NAMALWA (cell line): Measurements from ENCODE around the gene ANKRD13B.

Source experiments
- DNase-seq: peaks from one replicate; pipeline ENCODE4 v3.0.0-alpha.2; 2015; ENCODE audit warnings: low spot score

Gene ANKRD13B

DNA sequence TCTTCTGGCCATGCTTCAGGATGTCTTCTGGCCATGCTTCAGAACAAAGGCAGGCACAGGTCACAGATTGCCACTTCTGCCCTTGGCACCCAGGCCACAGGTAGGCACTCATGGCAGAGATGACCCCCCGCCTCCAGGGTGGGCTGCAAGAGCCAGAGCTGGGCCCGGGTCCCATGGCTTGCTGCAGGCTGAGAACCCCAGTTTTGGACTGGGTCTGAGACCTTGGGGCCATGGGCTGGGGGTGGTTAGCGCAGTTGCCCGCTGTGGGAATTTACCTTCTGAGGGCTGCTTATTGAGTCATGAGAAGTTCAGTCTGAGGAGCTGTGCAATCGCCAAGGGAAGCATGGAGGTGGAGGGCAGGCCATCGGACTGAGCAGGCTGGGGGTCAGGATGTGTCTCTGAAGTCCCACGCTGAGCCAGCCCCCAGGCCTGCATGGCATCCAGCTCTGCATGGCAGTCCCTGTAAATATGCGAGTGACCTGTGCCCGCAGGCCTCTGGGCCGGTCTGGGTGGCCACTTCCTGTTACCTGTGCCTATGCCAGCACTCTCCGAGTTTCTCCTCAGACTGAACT, 1.7 kb downstream of the ANKRD13B start:
- DNase-seq: no peak

DNA sequence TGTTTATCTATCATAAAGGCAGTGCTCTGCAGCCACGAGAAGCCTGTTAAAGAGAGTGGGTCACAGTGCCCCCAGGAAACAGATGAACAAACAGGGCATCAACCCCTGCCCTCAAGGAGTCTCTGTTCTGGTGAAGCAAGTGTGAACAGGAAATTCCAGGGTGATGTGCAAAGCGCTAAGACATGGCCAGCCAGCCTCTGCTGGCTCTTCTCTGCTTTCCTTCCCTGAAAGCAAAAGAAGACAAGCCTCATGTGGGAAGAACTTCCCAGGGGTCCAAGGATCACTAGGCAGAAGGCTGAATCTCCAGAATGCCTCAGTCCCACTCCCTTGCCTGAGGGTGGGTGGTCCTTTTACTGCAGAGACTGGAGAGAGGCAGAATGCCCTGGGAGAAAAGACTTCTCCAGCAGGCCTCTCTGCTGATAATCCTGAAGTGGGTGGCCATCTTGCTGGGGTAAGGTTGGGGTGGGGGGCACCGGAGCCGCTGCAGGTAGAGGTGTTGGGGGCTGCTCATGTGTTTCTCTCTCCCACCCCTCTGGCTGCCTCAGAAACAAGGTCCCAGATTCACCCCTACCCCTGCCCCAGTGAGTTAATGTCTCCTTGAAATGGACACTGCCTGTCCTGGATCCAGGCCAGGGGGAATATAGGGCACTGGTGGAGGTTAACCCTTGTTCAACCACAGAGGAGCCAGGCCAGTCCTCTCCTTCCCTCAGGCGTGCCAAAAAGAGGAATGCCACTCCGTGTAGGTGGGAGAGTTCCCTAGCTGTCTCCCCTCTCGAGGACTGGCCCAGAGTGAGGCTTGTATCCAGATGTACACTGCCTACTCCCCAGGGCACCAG, 2.4 kb downstream of the ANKRD13B start:
- DNase-seq: no peak

DNA sequence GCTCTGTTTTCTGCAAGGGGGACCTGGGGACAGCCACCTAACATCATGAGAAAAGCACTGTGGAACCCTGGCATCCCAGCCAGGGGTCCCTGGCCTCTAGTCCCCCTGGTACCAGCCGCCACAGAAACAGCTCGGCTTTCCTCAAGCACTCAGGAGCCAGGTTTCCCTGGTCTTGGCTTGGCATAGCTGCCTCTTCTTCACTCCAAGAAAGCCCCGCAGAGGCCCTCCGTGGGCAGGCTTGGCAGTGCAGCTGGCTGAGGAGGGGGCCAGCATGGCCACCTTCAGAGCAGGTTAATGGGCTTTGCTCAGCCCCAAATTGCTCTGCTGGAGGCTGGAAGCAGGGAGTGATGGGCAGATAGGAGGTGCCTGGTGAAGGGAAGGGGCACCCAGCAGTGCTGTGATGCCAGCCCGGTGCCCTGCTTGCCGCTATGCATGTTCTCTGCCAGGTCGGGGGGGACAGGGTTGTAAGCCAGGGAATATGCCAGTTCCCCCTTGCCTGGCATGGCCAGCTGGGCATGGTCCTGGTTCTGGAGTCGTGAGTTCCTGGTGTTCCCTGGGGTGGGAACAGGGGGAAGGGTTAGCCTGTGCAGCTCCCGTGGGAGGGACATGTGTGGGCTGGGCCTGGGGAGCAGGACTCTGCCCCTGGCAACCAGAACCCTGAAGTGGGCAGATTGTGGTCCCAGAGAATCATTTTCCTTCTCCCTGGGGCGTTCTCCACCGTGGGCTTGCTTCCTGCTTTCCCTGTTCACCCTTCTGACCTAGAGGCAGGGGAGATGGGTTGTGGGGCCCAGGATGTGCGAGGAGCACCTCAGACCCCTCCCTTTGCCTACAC, 3.2 kb downstream of the ANKRD13B start:
- no peak for DNase-seq

DNA sequence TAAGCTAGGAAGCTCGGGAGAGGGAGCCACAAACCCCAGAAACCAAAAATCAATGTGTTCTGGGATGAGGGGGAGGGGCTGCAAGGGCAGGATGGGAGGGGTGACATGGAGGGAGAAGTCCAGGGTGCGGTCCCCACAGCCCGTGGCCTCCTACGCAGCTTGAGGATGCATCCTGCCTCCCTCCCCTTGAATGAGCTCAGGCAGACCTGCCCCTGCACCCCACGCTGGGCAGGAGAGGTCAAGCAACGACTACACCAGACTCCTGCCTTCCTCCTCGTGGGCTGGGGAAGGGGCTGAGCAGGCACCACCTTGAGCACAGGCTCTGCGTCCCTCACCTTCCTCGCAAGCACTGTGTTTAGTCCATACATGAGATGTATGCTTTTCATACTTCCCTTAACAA, 3.9 kb downstream of the ANKRD13B start:
- DNase-seq: no peak

DNA sequence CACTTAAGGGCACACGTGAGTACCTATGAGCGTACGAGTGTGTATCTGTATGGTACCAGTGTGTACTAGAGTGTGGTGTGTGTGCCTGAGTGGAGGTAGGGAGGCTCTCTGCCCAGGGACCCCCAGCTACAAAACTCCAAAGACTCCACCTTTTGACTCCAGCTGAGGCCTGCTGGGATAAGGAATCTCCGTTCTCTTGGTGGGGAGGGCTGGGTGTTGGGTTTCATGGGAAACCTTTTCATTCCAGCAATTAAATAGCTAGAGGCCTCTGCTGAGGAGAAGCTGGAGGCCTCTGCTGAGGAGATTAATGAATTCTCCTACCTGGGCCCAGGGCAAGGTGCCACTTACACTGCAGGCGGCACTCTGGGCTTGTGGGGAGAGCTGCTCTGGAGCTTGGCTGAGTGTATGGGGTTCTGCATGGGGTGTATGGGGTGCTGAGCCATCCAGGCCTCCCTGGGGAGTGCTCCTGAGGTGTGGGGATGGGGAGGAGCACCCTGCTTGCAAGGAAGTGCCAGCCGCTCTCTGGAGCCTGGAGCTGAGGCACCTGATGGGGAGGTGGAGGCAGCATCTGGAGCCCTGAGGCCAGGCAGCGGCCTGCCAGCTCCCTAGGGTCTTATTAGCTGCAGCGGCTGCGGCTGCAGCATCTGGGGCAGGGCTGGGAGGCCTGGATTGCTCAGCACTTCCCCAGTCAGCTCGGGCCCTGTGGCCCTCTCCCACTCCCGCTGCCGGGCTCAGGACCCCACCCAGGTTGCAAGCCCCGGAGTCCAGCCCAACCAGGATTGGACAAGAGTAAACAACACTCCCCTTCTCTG, 4.6 kb downstream of the ANKRD13B start:
- no peak for DNase-seq

DNA sequence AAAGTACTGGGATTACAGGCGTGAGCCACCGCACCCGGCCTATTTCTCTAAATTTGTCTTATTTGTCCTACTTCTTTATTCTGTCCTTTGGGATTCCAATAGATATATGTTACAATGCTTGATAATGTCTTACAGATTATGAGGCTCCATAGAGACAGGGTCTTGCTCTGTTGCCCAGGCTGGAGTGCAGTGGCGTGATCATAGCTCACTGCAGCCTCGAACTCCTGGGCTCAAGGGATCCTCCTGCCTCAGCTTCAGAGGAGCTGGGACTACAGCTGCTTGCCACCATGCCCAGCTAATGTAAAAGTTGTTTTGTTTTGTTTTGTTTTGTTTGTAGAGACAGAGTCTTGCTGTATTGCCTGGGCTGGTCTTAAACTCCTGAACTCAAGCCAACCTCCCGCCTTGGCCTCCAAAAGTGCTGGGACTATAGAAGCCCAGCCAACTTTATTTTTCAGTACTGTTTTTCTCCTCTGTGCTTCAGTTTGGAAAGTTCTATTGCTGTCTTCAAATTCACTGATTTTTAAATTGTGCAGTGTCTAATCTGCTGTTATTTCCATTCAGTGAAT, 10.3 kb downstream of the ANKRD13B start:
- DNase-seq: no peak

DNA sequence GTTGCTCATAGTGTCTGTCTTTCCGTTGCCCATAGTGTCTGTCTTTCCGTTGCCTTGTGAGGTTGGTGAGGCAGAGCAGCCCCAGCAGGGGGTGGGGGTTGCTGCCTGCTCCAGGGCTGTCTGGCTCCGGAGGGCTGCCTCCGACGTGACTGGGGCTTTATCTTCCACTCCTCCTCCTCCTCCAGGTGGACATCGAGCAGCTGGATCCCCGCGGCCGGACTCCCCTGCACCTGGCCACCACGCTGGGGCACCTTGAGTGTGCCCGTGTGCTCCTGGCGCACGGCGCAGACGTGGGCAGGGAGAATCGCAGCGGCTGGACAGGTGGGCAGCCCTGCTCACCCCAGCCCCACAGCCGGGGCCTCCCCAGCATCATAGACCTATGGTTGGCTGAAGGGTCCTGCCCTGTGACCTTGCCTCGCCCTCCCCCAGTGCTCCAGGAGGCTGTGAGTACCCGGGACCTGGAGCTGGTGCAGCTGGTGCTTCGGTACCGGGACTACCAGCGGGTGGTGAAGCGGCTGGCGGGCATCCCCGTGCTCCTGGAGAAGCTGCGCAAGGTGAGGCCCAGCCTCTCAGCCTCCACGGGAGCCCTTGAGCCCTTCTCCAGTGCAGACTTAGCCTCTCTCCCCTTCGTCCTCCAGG, 14.7 kb downstream of the ANKRD13B start:
- DNase-seq: no peak

DNA sequence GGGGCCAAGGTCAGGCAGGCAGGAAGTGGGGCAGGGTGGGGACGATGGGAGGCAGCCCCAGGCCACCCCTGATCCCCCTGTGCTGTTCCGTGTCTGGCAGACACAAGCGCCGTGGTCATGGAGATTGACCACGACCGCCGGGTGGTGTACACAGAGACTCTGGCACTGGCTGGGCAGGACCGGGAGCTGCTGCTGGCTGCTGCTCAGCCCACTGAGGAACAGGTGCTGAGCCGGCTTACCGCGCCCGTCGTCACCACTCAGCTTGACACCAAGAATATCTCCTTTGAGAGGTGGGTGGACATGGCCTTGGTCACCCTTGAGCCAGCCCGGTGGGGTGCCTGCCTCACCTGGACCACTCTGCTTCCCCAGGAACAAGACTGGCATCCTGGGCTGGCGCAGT, 16.1 kb downstream of the ANKRD13B start:
- no peak for DNase-seq

DNA sequence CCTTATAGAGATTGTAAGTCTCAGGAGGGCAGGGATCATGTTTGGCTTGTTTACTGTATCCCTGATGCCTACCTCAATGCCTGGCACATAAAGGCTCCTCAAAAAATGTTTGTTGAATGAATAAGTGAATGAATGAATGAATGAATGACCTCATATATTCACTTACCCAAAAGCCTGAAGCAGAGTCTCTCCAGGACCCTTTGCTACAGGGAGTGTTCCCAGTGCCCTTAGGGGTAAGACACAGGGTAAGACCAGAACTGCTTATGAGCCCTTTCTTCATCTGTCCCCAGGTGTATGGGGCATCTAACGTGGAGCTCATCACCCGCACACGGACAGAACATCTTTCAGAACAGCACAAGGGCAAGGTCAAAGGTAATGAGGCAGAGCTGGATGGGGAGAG, 17.5 kb downstream of the ANKRD13B start:
- DNase-seq: no peak

DNA sequence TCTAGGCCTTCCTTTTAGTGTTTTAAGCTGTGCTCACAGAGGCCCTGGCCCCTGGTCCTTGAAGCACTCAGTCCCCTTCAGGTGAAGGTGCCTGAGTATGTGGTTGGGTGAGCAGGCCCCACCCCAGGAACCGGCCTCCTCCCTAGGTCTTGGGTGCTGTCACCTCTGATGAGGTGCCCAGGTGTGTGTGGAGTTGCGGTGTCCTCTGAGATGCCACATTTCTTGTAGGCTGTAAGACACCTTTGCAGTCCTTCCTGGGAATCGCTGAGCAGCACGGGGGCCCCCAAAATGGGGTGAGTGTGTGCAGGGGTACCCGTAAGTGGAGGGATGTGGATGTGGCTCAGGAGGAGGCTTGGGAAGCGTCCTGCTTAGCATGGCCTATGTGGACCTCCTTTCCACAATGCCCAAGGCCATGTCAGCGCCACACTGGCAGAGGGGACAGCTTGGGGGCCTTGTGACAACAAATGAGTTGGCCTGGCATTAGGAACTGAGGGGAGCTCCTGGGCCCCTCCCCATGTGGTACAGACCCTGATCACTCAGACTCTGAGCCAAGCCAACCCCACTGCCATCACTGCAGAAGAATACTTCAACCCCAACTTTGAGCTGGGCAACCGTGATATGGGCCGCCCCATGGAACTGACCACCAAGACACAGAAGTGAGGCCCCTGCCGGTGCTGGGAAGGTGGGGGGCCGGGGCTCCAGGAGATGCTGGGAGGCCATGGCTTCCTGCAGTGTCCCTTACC, 18.6 kb downstream of the ANKRD13B start:
- no peak for DNase-seq

DNA sequence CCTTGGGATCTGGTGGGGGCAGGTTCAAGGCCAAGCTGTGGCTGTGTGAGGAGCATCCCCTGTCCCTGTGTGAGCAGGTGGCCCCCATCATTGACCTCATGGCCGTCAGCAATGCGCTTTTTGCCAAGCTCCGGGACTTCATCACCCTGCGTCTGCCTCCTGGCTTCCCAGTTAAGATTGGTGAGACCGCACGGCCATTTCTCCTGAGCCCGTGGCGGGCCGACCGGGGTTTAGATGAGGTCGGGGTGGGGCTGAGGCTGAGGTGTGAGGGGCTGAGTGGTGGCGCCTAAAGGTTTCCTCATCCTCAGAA, 19.1 kb downstream of the ANKRD13B start:
- no peak for DNase-seq

DNA sequence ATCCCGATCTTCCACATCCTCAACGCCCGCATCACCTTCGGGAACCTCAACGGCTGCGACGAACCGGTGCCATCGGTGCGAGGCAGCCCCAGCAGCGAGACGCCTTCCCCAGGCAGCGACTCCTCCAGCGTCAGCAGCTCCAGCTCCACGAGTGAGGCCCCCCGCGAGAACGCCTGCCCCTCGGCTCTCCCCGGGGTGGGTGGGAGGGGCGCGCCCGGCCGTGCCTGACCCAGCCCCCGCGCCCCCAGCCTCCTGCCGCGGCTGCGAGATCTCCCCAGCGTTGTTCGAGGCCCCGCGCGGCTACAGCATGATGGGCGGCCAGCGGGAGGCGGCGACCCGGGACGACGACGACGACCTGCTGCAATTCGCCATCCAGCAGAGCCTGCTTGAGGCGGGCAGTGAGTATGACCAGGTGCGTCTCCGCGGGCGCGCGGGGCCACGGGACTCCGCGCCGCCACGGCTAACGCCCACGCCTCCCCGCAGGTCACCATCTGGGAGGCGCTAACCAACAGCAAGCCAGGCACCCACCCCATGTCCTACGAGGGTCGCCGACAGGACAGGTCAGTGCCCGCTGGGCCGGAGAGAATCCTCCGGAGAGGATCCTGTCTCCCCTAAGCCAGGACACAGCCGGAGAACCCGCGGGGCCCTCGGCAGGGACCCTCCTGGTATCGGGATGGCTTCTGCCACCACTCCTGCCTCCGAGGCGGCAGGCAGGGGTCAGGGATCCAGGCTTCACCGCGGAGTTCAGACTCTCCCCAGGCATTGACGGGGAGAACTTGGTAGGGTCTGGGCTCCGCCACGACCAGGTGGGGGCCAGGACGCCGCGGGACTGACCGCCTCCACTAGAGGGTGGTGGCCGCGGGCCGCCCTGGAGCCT, 19.7 kb downstream of the ANKRD13B start:
- DNase-seq: no peak

DNA sequence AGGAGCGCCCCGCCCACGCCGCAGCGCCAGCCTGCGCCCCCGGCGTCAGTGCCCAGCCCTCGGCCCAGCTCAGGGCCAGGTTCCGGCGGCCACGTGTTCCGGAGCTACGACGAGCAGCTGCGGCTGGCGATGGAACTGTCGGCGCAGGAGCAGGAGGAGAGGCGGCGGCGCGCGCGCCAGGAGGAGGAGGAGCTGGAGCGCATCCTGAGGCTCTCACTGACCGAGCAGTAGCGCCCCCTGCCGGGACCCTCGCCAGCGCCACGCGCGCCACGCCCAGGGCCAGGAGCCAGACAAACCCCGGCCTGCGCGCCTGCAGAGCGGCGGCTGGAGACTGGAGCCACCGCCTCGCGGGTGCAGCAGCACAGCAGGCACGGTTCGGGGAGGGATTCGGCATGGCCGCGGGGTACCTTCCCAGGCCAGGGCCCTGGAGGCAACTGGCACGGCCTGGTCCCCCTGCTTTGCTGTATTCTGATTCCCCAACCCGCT, 20.5 kb downstream of the ANKRD13B start:
- peak; percentile 85 for DNase-seq

DNA sequence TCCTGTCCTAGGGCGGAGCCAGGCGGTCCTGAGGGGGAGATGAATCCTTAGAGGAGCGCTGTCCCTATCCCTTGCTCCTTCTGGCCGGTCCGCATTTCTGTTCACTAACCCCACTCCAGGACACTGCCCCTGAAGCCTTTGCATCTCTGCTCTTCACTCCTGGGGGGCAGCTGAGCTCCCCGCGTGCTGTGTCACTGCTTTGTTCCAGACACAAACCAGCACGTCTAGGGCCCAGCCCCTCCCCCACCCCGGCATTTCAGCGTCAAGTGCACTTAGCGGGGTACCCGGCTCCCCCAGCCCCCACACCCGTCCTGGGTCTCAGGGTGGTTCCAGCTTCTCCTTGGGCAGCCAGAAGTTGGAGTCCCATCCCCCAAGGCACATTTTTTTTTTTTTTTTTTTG, 20.9 kb downstream of the ANKRD13B start:
- DNase-seq: no peak

DNA sequence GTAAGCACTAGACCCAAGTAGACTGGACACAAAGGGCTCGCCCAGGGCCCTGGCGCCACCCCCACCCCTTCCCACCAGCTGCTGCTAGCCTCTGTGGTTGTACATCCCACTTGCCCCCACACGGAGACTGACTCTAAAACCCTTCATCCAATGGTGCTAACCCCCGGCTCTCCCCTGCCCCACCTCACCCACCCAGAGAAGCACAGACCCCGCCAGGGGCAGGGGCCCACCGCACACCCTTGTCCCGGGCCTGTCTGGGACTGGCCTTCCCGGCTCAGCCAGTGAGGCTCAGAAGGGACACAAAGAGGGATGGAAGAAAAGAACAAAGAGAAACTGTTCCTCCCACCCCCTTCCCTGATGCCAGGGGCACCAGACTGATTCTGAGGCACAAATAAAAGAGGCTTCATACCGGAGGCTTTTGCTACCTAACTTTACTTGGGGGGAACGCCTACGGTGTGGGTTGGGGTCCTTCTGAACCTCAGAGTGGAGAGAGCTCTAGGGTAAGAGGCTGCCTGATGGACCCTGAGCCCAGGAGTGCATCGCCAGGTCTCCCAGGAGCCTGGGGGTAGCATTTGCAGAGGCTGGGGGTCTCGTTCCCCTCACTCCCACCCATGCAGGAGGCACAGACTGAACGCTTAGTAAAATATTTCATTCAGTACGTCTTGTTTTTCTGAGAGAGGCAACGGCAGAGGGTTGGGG, 21.6 kb downstream of the ANKRD13B start:
- DNase-seq: no peak

DNA sequence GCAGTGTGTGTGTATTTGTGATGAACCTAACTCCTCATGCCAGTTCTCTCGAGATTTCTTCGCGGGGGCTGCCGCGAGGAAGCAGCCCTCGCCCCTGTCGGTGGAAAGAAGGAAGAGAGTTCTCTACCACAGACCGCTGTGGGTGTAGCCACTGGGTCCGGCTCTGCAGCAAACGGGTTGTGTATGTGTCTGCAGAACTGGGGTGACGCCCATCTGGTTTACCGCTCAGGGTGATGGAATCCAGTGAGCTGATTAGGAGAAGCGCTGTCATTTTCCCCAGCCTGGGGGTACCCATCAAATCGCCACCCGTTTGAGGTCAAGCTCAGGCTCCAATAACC, 22.1 kb downstream of the ANKRD13B start:
- peak; percentile 64 for DNase-seq

DNA sequence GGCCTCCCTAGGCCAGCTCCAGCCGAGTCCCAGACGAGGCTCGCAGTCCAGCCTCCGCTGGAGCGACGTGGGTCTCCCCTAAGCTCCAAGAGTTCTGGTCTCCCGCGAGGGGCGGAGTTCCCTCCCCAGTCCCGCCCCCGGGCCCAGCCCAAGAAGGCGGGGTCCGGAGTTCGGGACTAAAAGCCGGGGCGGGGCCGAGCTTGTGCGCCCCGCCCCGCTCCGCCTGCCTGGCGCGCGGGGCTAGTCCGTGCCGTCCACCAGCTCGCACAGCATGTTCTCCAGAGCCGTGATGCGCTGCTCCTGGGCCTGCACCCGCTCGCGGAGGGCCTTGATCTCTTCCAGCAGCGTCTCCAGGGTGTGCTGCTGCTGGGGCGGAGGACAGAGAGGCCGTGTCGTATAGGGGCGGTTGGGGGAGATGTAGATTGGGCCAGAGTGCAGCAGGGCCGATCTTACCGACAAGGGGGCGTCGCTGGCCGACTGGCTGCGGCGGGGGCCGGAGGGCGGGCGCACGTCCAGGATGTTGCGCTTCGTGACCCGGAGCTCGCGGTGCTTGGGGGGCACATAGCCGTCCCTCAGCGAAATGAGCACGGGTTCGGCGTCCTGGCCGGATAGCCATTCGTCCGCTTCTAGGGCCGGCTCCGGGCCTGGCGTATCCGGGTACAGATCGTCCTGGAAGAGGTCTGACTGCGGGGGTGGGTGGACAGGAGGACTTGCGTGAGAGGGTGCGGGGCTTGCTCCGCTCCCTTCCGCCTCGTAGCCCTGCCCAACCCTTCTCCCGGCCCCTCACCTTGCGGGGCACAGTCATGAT, 22.8 kb downstream of the ANKRD13B start:
- peak; percentile 86 for DNase-seq
